Inferior parietal cortex (tissue), 1 donor: ENCODE results near the gene TDRD1.

Experiments used
- DNase-seq: peaks from one replicate; pipeline ENCODE4 v3.0.0-alpha.2; 2016; ENCODE audit errors: extremely low spot score

TDRD1 gene

DNA sequence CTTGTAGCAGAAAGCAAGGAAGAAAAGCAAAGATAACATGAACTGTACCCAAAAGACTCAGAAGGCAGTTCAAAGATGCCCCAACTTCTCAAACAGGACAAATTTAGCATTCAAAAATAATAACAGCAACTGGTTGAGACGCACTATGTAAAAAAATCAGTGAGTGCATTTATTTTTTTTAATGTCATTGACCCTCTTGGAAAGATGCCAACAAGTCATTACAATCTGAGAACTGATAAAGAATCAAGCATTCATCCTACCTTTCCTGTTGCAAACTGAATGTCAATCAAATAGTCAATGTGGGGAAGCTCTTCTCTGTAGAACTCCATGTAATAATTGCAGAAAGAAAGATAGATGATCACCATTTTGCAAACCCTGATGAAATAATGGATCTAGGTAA is 3.5 kb upstream of the TDRD1 start:
- no peak for DNase-seq

DNA sequence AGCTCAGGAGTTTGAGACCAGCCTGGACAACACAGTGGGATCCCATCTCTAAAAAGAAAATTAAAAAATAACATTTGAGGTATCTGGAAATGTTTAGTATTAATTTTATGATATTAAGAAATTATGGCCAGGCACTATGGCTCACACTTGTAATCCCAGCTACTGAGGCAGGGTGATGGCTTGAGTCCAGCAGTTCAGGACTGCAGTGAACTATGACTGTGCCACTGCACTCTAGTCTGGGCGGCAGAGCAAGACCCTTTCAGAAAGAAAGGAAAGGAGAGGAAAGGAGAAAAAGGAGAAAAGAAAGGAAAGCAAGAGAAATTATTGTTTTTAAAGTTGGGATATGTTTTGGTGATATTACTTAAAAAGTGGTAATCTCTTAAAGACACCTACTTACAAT is 2.6 kb upstream of the TDRD1 start:
- no peak for DNase-seq

GRCh38 chr10:114179747-114180146 is 594 bp downstream of the TDRD1 start:
- DNase-seq, result no peak

- no peak for DNase-seq
Measured at GRCh38 chr10:114180937-114181336, 1.8 kb downstream of the TDRD1 start.

DNA sequence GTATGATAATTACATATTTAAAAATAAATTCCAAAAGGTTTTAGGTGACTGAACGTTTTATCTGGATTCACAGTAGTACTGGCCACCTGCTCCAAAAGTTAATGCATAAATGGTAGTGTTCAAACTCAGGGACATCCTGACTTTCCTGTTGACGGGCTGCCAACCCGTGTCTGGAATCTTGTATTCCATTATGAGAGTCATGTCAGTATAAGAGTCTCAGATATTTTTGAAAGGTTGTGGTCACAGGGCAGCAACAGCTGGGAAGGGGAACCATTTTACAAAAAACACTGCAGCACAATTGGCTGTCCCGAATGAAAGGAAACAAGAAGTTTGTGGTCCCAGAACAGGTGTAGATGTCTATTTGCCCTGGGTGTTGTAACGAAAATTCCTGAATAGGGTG is 2.8 kb downstream of the TDRD1 start:
- DNase-seq, result no peak

- no peak for DNase-seq
Measured at GRCh38 chr10:114183563-114183962, 4.4 kb downstream of the TDRD1 start.

DNA sequence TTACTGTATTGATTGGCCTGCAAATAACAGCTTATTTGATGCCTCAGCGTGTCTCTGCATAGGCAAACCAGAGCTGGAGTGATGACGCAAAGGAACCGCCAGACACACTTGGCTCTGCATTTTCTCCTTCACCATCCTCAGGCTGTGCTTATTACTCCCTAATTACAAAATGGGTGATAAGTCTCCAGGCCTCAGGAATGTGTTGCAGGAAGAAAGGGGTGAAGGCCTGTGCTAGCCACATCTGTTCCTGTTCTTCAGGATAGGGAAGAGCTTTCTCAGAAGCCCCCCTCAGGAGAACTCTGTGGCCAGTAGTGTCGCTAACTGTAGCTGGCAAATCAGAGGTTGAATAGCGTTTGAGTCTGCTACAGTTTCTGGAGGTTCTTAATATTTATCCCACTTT is 5.1 kb downstream of the TDRD1 start:
- no peak for DNase-seq

GRCh38 chr10:114188001-114188400 is 8.8 kb downstream of the TDRD1 start:
- no peak for DNase-seq

GRCh38 chr10:114188900-114189299 is 9.7 kb downstream of the TDRD1 start:
- no peak for DNase-seq

DNA sequence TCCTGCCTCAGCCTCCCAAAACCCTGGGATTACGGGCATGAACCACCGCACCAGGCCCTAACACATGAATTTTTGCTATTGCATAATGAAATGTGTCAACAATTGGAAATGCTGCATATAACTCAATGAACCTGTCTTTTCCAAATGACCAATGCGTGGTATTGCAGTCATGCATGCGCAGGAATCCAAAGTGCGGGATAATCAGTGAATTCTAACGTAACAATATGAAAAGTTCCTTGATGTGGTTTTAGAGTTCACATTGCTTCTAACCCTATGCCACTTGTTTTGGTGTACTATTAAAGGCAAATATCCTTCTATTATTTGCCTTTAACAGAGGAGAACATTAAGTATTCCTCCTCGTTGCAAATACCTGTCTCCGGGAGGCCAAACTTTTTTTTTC is 10.5 kb downstream of the TDRD1 start:
- DNase-seq, result no peak

DNA sequence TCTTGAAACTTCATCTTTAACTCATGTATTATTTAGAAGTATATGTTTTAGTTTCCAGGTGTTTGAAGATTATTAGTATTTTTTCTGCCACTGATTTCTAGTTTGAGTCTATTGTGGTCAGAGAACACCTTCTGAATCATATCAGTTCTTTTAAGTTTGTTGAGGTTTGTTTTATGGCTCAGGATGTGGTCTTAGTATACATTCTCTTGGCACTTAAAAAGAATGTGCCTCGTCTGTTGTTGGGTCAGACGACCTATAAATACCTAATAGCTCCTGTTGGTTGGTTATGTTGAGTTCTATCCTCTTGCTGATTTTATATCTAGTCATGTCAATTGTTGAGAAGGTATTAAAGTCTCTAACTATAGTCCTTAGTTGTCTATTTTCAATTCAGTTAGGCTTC is 15.9 kb downstream of the TDRD1 start:
- no peak for DNase-seq

- DNase-seq, result no peak
Measured at GRCh38 chr10:114199239-114199638, 20.1 kb downstream of the TDRD1 start.

GRCh38 chr10:114202812-114203211 is 23.7 kb downstream of the TDRD1 start:
- DNase-seq, result no peak

DNA sequence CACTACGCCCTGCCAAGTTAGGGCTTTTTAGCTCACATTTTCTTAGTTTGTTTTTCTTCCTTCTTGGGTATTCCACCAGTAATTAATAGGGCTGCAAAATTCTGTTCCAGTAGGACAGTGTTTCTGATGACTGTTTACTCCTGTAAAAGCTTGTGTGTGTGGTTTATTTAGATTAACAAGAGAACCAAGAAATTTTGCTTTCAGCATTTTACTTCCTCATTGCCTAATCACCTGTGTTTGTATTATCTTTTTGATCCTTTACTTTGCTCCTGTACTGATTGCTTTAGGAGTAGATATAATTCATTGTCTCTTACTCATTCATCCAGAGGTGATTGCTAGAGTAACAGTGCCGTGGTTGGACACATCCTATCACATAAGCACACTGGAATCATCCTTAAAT is 27.7 kb downstream of the TDRD1 start:
- no peak for DNase-seq

GRCh38 chr10:114207349-114207748 is 28.2 kb downstream of the TDRD1 start:
- no peak for DNase-seq

DNA sequence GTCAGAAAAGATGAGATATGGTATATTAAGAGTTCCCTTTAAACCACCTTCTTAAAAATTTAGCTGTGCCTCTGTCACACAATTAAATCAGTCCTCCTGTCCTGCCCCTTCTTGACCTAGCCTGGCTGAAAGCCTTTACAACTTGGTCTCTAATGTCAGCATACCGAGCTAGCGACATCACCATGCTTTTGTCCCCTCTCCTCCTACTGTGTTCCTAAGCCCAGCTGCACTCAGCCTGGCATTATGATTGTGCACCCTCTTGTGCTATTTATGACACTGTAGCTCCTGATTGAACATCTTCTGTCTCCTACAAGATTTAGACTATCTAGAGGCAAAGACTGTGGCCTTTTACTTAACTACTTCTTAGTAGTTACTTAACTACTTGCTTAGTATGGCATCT is 29.2 kb downstream of the TDRD1 start:
- no peak for DNase-seq

- DNase-seq, result no peak
Measured at GRCh38 chr10:114212153-114212552, 33.0 kb downstream of the TDRD1 start.

DNA sequence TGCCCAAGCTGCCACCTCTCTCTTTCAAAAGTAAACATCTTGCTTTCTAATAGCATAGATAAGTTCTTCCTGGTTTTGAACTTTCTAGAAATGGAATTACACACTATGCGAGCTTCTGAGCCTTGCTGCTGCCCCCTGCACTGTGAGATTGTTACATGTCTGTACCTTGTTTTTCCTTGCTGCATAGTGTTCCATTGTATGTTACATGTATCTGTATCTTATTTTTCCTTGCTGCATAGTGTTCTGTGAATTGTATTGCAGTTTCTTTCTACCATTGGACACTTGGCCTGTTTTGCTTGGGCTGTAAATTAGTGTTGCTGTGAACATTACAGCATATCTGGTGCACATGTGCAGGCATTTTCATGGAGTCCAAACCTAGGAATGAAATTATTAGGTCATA is 35.9 kb downstream of the TDRD1 start:
- no peak for DNase-seq

- DNase-seq, result no peak
Measured at GRCh38 chr10:114220281-114220680, 41.1 kb downstream of the TDRD1 start.

GRCh38 chr10:114221235-114221634 is 42.1 kb downstream of the TDRD1 start:
- DNase-seq, result no peak

DNA sequence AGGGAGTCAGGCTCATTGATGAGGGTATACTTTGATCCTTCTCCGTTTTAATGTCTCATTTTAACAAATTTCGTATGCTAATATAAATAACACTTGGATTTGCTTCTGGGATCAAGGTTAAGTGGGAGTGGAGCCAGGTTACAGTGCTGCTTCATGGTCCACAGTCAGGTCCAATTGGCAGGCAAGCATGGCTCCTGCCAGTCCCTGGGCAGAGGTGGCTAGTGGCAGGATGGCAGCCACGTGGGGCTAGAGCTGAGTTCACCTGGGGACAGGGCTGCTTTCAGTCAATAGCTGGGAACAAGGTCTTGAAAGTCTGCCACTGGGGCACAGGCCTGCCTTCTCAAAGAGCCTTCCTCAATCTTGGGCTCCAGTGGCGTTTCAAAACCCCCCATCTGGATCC is 43.9 kb downstream of the TDRD1 start:
- no peak for DNase-seq

- no peak for DNase-seq
Measured at GRCh38 chr10:114228156-114228555, 49.0 kb downstream of the TDRD1 start.

- DNase-seq, result no peak
Measured at GRCh38 chr10:114232561-114233176, 53.5 kb downstream of the TDRD1 start.

GRCh38 chr10:114233482-114233881 is 54.3 kb downstream of the TDRD1 start:
- no peak for DNase-seq

GRCh38 chr10:114234132-114234531 is 55.0 kb downstream of the TDRD1 start:
- DNase-seq, result no peak
